ENCODE results near the gene CFAP45. TPM values are rescaled to one million over a fixed set of nuclear protein-coding genes. Genes with fewer than 3 reads are reported as not detected.
A peak's percentile ranks its signal among the peaks of the same experiment; 100 is the strongest.

Gene CFAP45
- total and polyA plus RNA-seq, 2 donors (not counting 1 experiment from before 2014, with no cell fraction given): 1.3 to 2.4 TPM

DNA sequence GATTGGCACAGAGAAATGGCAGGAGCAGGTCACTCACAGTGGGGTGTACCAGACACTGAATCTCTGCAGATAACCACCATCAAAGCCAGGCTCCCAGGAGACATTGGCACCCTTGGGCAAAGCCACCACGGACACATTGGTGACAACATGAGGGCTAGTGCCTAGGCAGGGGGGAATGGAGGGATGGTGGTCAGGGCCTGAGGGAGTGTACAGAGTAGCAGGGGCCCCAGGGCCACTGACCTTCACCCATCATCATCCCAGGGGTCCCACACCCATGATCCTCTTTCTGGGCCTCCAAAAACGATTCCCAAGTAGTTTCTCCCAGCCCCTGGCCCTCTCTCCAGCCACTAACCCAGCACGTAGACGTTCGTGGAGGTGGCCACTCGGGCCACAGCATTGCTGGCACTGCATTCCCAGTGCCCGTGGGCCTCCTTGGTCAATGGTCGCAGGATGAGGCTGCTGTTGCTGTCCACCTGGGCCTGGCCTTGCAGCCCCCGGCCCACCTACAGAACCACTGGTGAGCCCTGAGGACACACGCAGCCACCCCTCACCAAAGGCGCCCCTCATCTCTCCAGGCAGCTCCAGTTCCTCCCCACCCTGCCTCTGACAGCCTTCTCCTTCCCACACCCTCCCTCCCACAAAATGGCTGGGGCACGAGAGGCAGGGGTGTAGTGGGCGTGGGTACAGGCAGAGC is 31.3 kb upstream of the CFAP45 start:
- Mint-ChIP-seq H3K27me3 (peaks cover 7% of the 10 kb centered on the region), H3K4me3 (no peak overlapping the region), H3K27ac (no peak overlapping the region), H3K9me3 (ENCODE audit: insufficient read depth) (no peaks in the 10 kb centered on the region), H3K4me1 (peaks cover 16% of the 10 kb centered on the region)
- H3K9me3 ChIP-seq (ENCODE audit: control extremely low read depth in 1 of 3, control insufficient read depth in 2 of 3, insufficient read depth in 1 of 3, low read length in 2 of 3): no peaks in the 10 kb centered on the region
- no peak for TF ChIP-seq EZH2 (IDR thresholded peaks at IDR 0.05; ENCODE audit: borderline replicate concordance, insufficient read depth, low read depth, low read length, poor library complexity, severe bottlenecking)
- TF ChIP-seq, protein P1, sequence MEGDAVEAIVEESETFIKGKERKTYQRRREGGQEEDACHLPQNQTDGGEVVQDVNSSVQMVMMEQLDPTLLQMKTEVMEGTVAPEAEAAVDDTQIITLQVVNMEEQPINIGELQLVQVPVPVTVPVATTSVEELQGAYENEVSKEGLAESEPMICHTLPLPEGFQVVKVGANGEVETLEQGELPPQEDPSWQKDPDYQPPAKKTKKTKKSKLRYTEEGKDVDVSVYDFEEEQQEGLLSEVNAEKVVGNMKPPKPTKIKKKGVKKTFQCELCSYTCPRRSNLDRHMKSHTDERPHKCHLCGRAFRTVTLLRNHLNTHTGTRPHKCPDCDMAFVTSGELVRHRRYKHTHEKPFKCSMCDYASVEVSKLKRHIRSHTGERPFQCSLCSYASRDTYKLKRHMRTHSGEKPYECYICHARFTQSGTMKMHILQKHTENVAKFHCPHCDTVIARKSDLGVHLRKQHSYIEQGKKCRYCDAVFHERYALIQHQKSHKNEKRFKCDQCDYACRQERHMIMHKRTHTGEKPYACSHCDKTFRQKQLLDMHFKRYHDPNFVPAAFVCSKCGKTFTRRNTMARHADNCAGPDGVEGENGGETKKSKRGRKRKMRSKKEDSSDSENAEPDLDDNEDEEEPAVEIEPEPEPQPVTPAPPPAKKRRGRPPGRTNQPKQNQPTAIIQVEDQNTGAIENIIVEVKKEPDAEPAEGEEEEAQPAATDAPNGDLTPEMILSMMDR (IDR thresholded peaks at IDR 0.05): no peak
- WGBS (ENCODE audit: insufficient coverage): 84% methylated on average over 9 of the region's 13 CpGs
- no peak overlapping the region for H3K4me2 ChIP-seq (replicated peaks; ENCODE audit: low read depth, low read length, poor library complexity, severe bottlenecking)
- H4K20me1 ChIP-seq (ENCODE audit: control insufficient read depth, insufficient read depth, low read length, poor library complexity, severe bottlenecking): no peaks in the 10 kb centered on the region
- H2AFZ ChIP-seq (ENCODE audit: insufficient read depth, low read depth, low read length, poor library complexity, severe bottlenecking): no peak overlapping the region
- H3K79me2 ChIP-seq (ENCODE audit: control insufficient read depth, insufficient read depth, low read length): peaks cover 21% of the 10 kb centered on the region
- intact Hi-C loops (cut with micrococcal nuclease): no loop called here
- H3K27me3 ChIP-seq (replicated peaks in 1 of 4; ENCODE audit: control extremely low read depth in 1 of 4, control insufficient read depth in 3 of 4, insufficient read depth in 4 of 4, low read length in 3 of 4): no peaks in the 10 kb centered on the region
- no peak for ATAC-seq (ENCODE audit: low read depth)
- peak; percentile 20 for DNase-seq
- ChIA-PET CTCF (interaction anchor here (1.0 to 10.7 kb wide), 4 partner anchors 10 to 76 kb away, joined by 3 to 177 read pairs (median 4); no protein-coding TSS in a partner anchor), POLR2A (no interaction called here)
- no peaks in the 10 kb centered on the region for H3K36me3 ChIP-seq (replicated peaks in 1 of 2; ENCODE audit: control extremely low read depth in 1 of 2, control insufficient read depth in 1 of 2, extremely low read depth in 1 of 2, insufficient read depth in 2 of 2, low read length in 1 of 2)
- H3K4me3 ChIP-seq (ENCODE audit: control extremely low read depth in 1 of 5, extremely low read depth in 1 of 5, insufficient read depth in 1 of 5, low read depth in 2 of 5, low read length in 4 of 5): no peak overlapping the region
- no peak overlapping the region for H3K9ac ChIP-seq (ENCODE audit: low read length)
- H3K27ac ChIP-seq (ENCODE audit: low read length in 2 of 2): no peak overlapping the region
- peaks cover 8 to 12% of the 10 kb centered on the region in 2 donors for H3K4me1 ChIP-seq (ENCODE audit: control insufficient read depth in 2 of 2, insufficient read depth in 2 of 2, low read length in 2 of 2)

DNA sequence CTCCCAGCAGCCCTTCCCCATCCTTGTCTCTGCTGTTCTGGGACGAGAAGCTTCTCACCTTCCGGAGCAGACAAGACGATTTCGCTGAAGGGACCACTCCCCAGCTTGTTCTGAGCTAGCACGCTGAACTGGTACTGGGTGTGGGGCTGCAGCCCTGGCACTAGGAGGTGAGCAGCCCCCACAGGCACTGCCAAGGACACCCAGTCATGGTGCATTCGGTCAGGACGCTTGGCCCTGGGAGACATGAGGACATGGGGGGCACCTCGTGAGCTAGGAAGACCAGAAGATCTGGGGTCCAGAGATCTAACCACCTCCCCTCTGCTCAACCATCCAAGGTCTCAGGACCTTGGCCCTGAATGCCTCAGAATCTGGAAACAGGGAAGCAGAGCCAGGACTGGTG is 30.7 kb upstream of the CFAP45 start:
- Mint-ChIP-seq H3K27me3 (peaks cover 7% of the 10 kb centered on the region), H3K27ac (no peak overlapping the region), H3K4me3 (no peak overlapping the region), H3K9me3 (ENCODE audit: insufficient read depth) (no peaks in the 10 kb centered on the region), H3K4me1 (peaks cover 16% of the 10 kb centered on the region)
- Histone ChIP-seq H4K20me1 (ENCODE audit: control insufficient read depth, insufficient read depth, low read length, poor library complexity, severe bottlenecking) (no peaks in the 10 kb centered on the region), H3K27ac (ENCODE audit: low read length in 2 of 2) (no peak overlapping the region), H3K4me2 (replicated peaks; ENCODE audit: low read depth, low read length, poor library complexity, severe bottlenecking) (no peak overlapping the region), H3K4me3 (ENCODE audit: control extremely low read depth in 1 of 5, extremely low read depth in 1 of 5, insufficient read depth in 1 of 5, low read depth in 2 of 5, low read length in 4 of 5) (no peak overlapping the region), H3K9me3 (ENCODE audit: control extremely low read depth in 1 of 3, control insufficient read depth in 2 of 3, insufficient read depth in 1 of 3, low read length in 2 of 3) (no peaks in the 10 kb centered on the region), H3K36me3 (replicated peaks in 1 of 2; ENCODE audit: control extremely low read depth in 1 of 2, control insufficient read depth in 1 of 2, extremely low read depth in 1 of 2, insufficient read depth in 2 of 2, low read length in 1 of 2) (no peaks in the 10 kb centered on the region), H3K9ac (ENCODE audit: low read length) (no peak overlapping the region), H3K4me1 (ENCODE audit: control insufficient read depth in 2 of 2, insufficient read depth in 2 of 2, low read length in 2 of 2) (peaks cover 9 to 12% of the 10 kb centered on the region in 2 donors), H2AFZ (ENCODE audit: insufficient read depth, low read depth, low read length, poor library complexity, severe bottlenecking) (no peak overlapping the region), H3K27me3 (replicated peaks in 1 of 4; ENCODE audit: control extremely low read depth in 1 of 4, control insufficient read depth in 3 of 4, insufficient read depth in 4 of 4, low read length in 3 of 4) (no peaks in the 10 kb centered on the region), H3K79me2 (ENCODE audit: control insufficient read depth, insufficient read depth, low read length) (peaks cover 27% of the 10 kb centered on the region)
- intact Hi-C loops (cut with micrococcal nuclease): no loop called here
- DNase-seq: peak; percentile 11
- ATAC-seq (ENCODE audit: low read depth): no peak
- CTCF ChIA-PET: interaction anchor here (1.0 to 1.8 kb wide), 3 partner anchors 9 to 77 kb away, joined by 3 to 5 read pairs (median 3); no protein-coding TSS in a partner anchor
- POLR2A ChIA-PET: no interaction called here
- no peak for TF ChIP-seq EZH2 (IDR thresholded peaks at IDR 0.05; ENCODE audit: borderline replicate concordance, insufficient read depth, low read depth, low read length, poor library complexity, severe bottlenecking)
- TF ChIP-seq, protein P1 (IDR thresholded peaks at IDR 0.05): no peak
- WGBS (ENCODE audit: insufficient coverage): 91% methylated on average over 7 of the region's 8 CpGs
